Hematopoietic multipotent progenitor cell treated with erythropoietin and hydrocortisone succinate and interleukin-3 and kit ligand, for 8 days (in vitro differentiated cells): ENCODE results near the gene DRG2.

Source experiments
- DNase-seq: peaks from one replicate; pipeline ENCODE4 v3.0.0-alpha.2; 2015

The DRG2 gene

GRCh38 chr17:18117982-18118975 lies 30.5 kb downstream of the DRG2 start:
- DNase-seq = no peak

GRCh38 chr17:18119166-18119745 lies 31.5 kb downstream of the DRG2 start:
- DNase-seq = no peak

- no peak for DNase-seq
Observed at GRCh38 chr17:18119938-18120337, 32.2 kb downstream of the DRG2 start.

- DNase-seq = no peak
Observed at GRCh38 chr17:18120461-18121017, 32.8 kb downstream of the DRG2 start.

GRCh38 chr17:18121144-18121910 lies 33.6 kb downstream of the DRG2 start:
- no peak for DNase-seq

- no peak for DNase-seq
Observed at GRCh38 chr17:18122990-18123753, 35.4 kb downstream of the DRG2 start.

GRCh38 chr17:18124345-18125126 lies 36.8 kb downstream of the DRG2 start:
- no peak for DNase-seq

GRCh38 chr17:18129041-18129502 lies 41.3 kb downstream of the DRG2 start:
- DNase-seq = no peak

- no peak for DNase-seq
Observed at GRCh38 chr17:18132711-18133110, 45.0 kb downstream of the DRG2 start.

GRCh38 chr17:18136357-18136756 lies 48.6 kb downstream of the DRG2 start:
- DNase-seq = no peak

- DNase-seq = no peak
Observed at GRCh38 chr17:18138065-18138749, 50.5 kb downstream of the DRG2 start.

GRCh38 chr17:18139092-18139491 lies 51.3 kb downstream of the DRG2 start:
- no peak for DNase-seq

- no peak for DNase-seq
Observed at GRCh38 chr17:18139498-18139897, 51.8 kb downstream of the DRG2 start.

- peak; percentile 23 for DNase-seq
Observed at GRCh38 chr17:18139949-18140348, 52.2 kb downstream of the DRG2 start.

- DNase-seq = no peak
Observed at GRCh38 chr17:18140648-18141047, 52.9 kb downstream of the DRG2 start.

- peak; percentile 77 for DNase-seq
Observed at GRCh38 chr17:18141210-18141803, 53.6 kb downstream of the DRG2 start.

GRCh38 chr17:18142417-18142816 lies 54.7 kb downstream of the DRG2 start:
- DNase-seq = no peak

GRCh38 chr17:18143044-18143936 lies 55.5 kb downstream of the DRG2 start:
- DNase-seq = peak; percentile 50

- DNase-seq = no peak
Observed at GRCh38 chr17:18144261-18144660, 56.5 kb downstream of the DRG2 start.
